K562 (cell line): ENCODE data around the gene VDR. TPM values are rescaled to one million over a fixed set of nuclear protein-coding genes. Genes with fewer than 3 reads are reported as not detected.

Source experiments
- CBFA2T2 ChIP-seq: fragments of 450-650 bp; conservative IDR thresholded peaks from 2 replicates; pipeline ENCODE4 v1.6.1; 2017; ENCODE audit warnings: mild to moderate bottlenecking
- CBX2 ChIP-seq: fragments of 200-600 bp; sonication (generic); IDR thresholded peaks from one replicate; pipeline ENCODE4 v1.6.1; 2012; ENCODE audit warnings: mild to moderate bottlenecking, low read length, inconsistent platforms; ENCODE audit not compliant: insufficient read depth, poor library complexity, severe bottlenecking
- MTF1 ChIP-seq: fragments of 250-450 bp; sonication (Bioruptor Pico); IDR thresholded peaks from 2 replicates; pipeline ENCODE4 v1.9.0; 2021; ENCODE audit warnings: moderate library complexity, mild to moderate bottlenecking, inconsistent platforms, borderline replicate concordance
- NR4A1 ChIP-seq, 2 experiments: fragments of 250-450 bp in 1 of 2; fragments of 450-650 bp in 1 of 2; sonication (Bioruptor Pico) in 1 of 2; IDR thresholded peaks; 2 replicates each; pipeline versions ENCODE4 v1.4.0 to v1.6.1; 2016 to 2020; ENCODE audit warnings: mild to moderate bottlenecking in 2 of 2, missing compliant biosample characterization in 1 of 2, missing genetic modification characterization in 1 of 2, moderate library complexity in 1 of 2
- TAF1 ChIP-seq: IDR thresholded peaks from 2 replicates; pipeline ENCODE4 v1.6.1; 2011; ENCODE audit warnings: mild to moderate bottlenecking, low read length, moderate library complexity; ENCODE audit not compliant: insufficient read depth, control insufficient read depth, severe bottlenecking; ENCODE audit errors: extremely low read depth
- TBP ChIP-seq: optimal IDR thresholded peaks from 2 replicates; pipeline ENCODE3; 2011; ENCODE audit warnings: low read depth, low read length, improper control_type of control experiment
- TCFL5 ChIP-seq: fragments of 250-450 bp; sonication (Bioruptor Pico); conservative IDR thresholded peaks from 2 replicates; pipeline ENCODE4 v1.6.1; 2021; ENCODE audit warnings: mild to moderate bottlenecking, moderate library complexity, matching md5 sums
- ZNF140 ChIP-seq: fragments of 250-450 bp; sonication (Bioruptor Pico); IDR thresholded peaks from 2 replicates; pipeline ENCODE4 v1.8.0; 2021; ENCODE audit warnings: moderate library complexity, mild to moderate bottlenecking, inconsistent platforms
- ZNF212 ChIP-seq: fragments of 450-650 bp; formaldehyde crosslinking; IDR thresholded peaks from 2 replicates; pipeline ENCODE4 v1.4.0; 2020; ENCODE audit warnings: mild to moderate bottlenecking
- polyA plus RNA-seq, 8 experiments: library from polyadenylated mRNA; depleted of rRNA in 4 of 8; stranded (reverse) in 5 of 8; unstranded in 3 of 8; fragments of >200 nt; fragmentation: Nextera tagmentation in 2 of 8; fragmentation: Illumina TruSeq in 1 of 8; extraction: Ambion mirVana in 2 of 8; extraction: Trizol in 1 of 8; gene quantifications; 2 replicates each; pipeline versions ENCODE4 v1.2.1 to v1.2.3, GENCODE V29; 2011 to 2014; ENCODE audit warnings: inconsistent platforms in 1 of 8, missing spikeins in 1 of 8
- total RNA-seq, 7 experiments: library from RNA; depleted of rRNA in 6 of 7; stranded (reverse); fragments of >200 nt in 6 of 7; fragmentation: Illumina TruSeq in 2 of 7; extraction: Trizol in 2 of 7; gene quantifications; 2 replicates each; pipeline versions ENCODE4 v1.2.1 to v1.2.3, GENCODE V29; 2011 to 2021; ENCODE audit warnings: low replicate concordance in 1 of 7
- TF ChIP-seq, protein P1 (sequence below), 2 experiments: fragments of 450-650 bp; formaldehyde crosslinking in 1 of 2; IDR thresholded peaks; 2 replicates each; pipeline versions ENCODE4 v1.4.0 to v1.6.1; 2014 to 2020; ENCODE audit warnings: mild to moderate bottlenecking in 2 of 2, borderline replicate concordance in 1 of 2, low read depth in 1 of 2
- TF ChIP-seq, protein P2 (sequence below): fragments of 250-450 bp; sonication (Bioruptor Pico); IDR thresholded peaks from 2 replicates; pipeline ENCODE4 v1.5.0; 2021; ENCODE audit warnings: mild to moderate bottlenecking, borderline replicate concordance
- TF ChIP-seq, protein P3 (sequence below): fragments of 250-450 bp; sonication (Bioruptor Pico); IDR thresholded peaks from 2 replicates; pipeline ENCODE4 v1.5.0; 2021
- TF ChIP-seq, protein P4 (sequence below): sonication (generic); formaldehyde crosslinking; IDR thresholded peaks from 2 replicates; pipeline ENCODE4 v1.8.0; 2022; ENCODE audit warnings: mild to moderate bottlenecking, missing genetic modification reagents

Gene VDR
- total and polyA plus RNA-seq, 9 of the 15 experiments (the other 6 are each of a cell fraction or from before 2014, with no cell fraction given): 0.61 to 4.8 (median 2.0) TPM

DNA sequence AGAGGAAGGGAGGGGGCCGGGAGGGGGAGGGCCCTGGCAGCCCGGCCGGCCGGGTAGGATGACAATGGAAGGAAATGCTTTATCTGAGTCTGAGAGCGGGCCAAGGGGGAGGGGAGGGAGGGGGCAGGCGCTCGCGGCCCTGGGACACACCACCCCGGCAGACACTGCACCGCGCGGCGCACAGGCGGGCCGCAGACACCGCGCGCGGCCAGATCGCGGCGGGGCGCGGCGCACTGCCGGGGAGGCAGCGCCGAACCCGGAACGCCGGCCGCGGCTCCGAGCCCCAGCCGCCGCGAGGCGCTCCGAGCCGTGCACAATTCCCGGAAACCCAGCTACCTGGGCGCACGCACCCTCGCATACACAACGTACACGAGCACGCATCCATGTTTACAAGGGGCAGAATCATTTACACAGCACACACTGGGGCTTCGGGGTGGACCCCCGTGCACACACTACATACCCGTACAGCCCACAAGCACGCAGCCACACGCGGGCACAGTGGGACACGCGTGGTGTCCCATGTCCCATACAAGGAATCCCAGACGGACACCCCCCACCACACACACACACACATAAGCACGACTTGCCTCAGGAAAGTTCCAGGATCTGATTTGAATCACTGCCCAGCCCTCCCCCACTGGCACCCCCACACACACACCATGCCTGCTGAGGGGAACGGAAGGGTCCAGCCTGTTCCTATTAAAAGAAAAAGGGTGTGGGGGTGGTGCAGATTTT lies 84.7 kb downstream of the VDR start, which contains the start of gene HDAC7 (continued):
- TF ChIP-seq, protein P1, sequence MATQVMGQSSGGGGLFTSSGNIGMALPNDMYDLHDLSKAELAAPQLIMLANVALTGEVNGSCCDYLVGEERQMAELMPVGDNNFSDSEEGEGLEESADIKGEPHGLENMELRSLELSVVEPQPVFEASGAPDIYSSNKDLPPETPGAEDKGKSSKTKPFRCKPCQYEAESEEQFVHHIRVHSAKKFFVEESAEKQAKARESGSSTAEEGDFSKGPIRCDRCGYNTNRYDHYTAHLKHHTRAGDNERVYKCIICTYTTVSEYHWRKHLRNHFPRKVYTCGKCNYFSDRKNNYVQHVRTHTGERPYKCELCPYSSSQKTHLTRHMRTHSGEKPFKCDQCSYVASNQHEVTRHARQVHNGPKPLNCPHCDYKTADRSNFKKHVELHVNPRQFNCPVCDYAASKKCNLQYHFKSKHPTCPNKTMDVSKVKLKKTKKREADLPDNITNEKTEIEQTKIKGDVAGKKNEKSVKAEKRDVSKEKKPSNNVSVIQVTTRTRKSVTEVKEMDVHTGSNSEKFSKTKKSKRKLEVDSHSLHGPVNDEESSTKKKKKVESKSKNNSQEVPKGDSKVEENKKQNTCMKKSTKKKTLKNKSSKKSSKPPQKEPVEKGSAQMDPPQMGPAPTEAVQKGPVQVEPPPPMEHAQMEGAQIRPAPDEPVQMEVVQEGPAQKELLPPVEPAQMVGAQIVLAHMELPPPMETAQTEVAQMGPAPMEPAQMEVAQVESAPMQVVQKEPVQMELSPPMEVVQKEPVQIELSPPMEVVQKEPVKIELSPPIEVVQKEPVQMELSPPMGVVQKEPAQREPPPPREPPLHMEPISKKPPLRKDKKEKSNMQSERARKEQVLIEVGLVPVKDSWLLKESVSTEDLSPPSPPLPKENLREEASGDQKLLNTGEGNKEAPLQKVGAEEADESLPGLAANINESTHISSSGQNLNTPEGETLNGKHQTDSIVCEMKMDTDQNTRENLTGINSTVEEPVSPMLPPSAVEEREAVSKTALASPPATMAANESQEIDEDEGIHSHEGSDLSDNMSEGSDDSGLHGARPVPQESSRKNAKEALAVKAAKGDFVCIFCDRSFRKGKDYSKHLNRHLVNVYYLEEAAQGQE (IDR thresholded peaks at IDR 0.05; ENCODE audit: borderline replicate concordance): peak; percentile 29; the same call in 1 of the 2 replicates
- TF ChIP-seq, protein P1 (CRISPR knock-in tag; IDR thresholded peaks at IDR 0.05; ENCODE audit: low read depth): peak; percentile 67; the same call in 1 of the 2 replicates
- TF ChIP-seq NR4A1 (CRISPR knock-in tag; IDR thresholded peaks at IDR 0.05) (no peak), NR4A1 (tag; IDR thresholded peaks at IDR 0.05) (peak; percentile 57; the same call in 1 of the 2 replicates), TCFL5 (no peak), MTF1 (CRISPR knock-in tag) (no peak), CBX2 (no peak), TAF1 (peak; percentile 79), ZNF212 (CRISPR knock-in tag) (no peak), TBP (peak; percentile 62), ZNF140 (CRISPR knock-in tag) (no peak), CBFA2T2 (no peak)
- TF ChIP-seq, protein P2, sequence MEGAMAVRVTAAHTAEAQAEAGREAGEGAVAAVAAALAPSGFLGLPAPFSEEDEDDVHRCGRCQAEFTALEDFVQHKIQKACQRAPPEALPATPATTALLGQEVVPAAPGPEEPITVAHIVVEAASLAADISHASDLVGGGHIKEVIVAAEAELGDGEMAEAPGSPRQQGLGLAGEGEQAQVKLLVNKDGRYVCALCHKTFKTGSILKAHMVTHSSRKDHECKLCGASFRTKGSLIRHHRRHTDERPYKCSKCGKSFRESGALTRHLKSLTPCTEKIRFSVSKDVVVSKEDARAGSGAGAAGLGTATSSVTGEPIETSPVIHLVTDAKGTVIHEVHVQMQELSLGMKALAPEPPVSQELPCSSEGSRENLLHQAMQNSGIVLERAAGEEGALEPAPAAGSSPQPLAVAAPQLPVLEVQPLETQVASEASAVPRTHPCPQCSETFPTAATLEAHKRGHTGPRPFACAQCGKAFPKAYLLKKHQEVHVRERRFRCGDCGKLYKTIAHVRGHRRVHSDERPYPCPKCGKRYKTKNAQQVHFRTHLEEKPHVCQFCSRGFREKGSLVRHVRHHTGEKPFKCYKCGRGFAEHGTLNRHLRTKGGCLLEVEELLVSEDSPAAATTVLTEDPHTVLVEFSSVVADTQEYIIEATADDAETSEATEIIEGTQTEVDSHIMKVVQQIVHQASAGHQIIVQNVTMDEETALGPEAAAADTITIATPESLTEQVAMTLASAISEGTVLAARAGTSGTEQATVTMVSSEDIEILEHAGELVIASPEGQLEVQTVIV (CRISPR knock-in tag): no peak
- TF ChIP-seq, protein P3, sequence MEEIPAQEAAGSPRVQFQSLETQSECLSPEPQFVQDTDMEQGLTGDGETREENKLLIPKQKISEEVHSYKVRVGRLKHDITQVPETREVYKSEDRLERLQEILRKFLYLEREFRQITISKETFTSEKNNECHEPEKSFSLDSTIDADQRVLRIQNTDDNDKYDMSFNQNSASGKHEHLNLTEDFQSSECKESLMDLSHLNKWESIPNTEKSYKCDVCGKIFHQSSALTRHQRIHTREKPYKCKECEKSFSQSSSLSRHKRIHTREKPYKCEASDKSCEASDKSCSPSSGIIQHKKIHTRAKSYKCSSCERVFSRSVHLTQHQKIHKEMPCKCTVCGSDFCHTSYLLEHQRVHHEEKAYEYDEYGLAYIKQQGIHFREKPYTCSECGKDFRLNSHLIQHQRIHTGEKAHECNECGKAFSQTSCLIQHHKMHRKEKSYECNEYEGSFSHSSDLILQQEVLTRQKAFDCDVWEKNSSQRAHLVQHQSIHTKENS (CRISPR knock-in tag): no peak
- TF ChIP-seq, protein P4, sequence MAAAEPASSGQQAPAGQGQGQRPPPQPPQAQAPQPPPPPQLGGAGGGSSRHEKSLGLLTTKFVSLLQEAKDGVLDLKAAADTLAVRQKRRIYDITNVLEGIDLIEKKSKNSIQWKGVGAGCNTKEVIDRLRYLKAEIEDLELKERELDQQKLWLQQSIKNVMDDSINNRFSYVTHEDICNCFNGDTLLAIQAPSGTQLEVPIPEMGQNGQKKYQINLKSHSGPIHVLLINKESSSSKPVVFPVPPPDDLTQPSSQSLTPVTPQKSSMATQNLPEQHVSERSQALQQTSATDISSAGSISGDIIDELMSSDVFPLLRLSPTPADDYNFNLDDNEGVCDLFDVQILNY: 0 out of 2 replicates have a peak, but pooled peaks have one; percentile 51
